HepG2 (cell line): ENCODE measurements around the gene PLD6.

ENCODE experiments used
- CTCF ChIP-seq: sonication (generic); formaldehyde crosslinking; IDR thresholded peaks from 2 replicates; pipeline ENCODE4 v1.5.0; 2020; ENCODE audit warnings: mild to moderate bottlenecking, missing genetic modification reagents, moderate library complexity
- EP300 ChIP-seq, 3 experiments: sonication (generic) in 1 of 3; formaldehyde crosslinking in 1 of 3; IDR thresholded peaks; 2 replicates each; pipeline versions ENCODE4 v1.5.1 to v1.6.1; 2011 to 2020; ENCODE audit warnings: low read depth in 2 of 3, low read length in 2 of 3, borderline replicate concordance in 1 of 3, improper control_type of control experiment in 1 of 3, mild to moderate bottlenecking in 1 of 3, missing genetic modification reagents in 1 of 3, moderate library complexity in 1 of 3
- KAT2B ChIP-seq: fragments of 150-350 bp; IDR thresholded peaks from 2 replicates; pipeline ENCODE4 v1.6.1; 2014; ENCODE audit warnings: low read depth, low read length, borderline replicate concordance
- MAFK ChIP-seq, 2 experiments: IDR thresholded peaks in 1 of 2; conservative IDR thresholded peaks in 1 of 2; 2 replicates each; pipeline ENCODE4 v1.6.1; 2011; ENCODE audit warnings: improper control_type of control experiment in 2 of 2, low read length in 2 of 2
- MXD1 ChIP-seq: sonication (generic); formaldehyde crosslinking; IDR thresholded peaks from 2 replicates; pipeline ENCODE4 v1.4.0; 2020; ENCODE audit warnings: mild to moderate bottlenecking, missing genetic modification reagents
- PATZ1 ChIP-seq: sonication (generic); formaldehyde crosslinking; IDR thresholded peaks from 2 replicates; pipeline ENCODE4 v1.4.0; 2020; ENCODE audit warnings: missing genetic modification reagents
- POLR2A ChIP-seq, 2 experiments: IDR thresholded peaks; 2 replicates each; pipeline ENCODE4 v1.6.1; 2011; ENCODE audit warnings: low read depth in 2 of 2, low read length in 2 of 2, mild to moderate bottlenecking in 1 of 2, moderate library complexity in 1 of 2; ENCODE audit not compliant: insufficient read depth in 1 of 2
- RCOR2 ChIP-seq: IDR thresholded peaks from 2 replicates; pipeline ENCODE4 v1.6.1; 2016; ENCODE audit warnings: missing biosample characterization, missing genetic modification reagents
- ZNF24 ChIP-seq: fragments of 450-650 bp; IDR thresholded peaks from 2 replicates; pipeline ENCODE4 v1.6.1; 2017; ENCODE audit warnings: antibody characterized with exemption, mild to moderate bottlenecking
- ZNF558 ChIP-seq: sonication (generic); formaldehyde crosslinking; IDR thresholded peaks from 2 replicates; pipeline ENCODE4 v1.9.0; 2022; ENCODE audit warnings: mild to moderate bottlenecking, missing genetic modification reagents, borderline replicate concordance
- ZNF788 ChIP-seq: sonication (generic); formaldehyde crosslinking; IDR thresholded peaks from 2 replicates; pipeline ENCODE4 v1.5.0; 2020; ENCODE audit warnings: mild to moderate bottlenecking, missing genetic modification reagents, borderline replicate concordance

GRCh38 chr17:17173921-17174320, 32.2 kb downstream of the PLD6 start:
- no peak for TF ChIP-seq CTCF
- TF ChIP-seq ZNF788 (CRISPR knock-in tag), result no peak
- TF ChIP-seq PATZ1 (CRISPR knock-in tag), result no peak
- no peak for TF ChIP-seq ZNF24
- TF ChIP-seq MAFK (conservative IDR thresholded peaks at IDR 0.05 in 1 of 2, IDR thresholded peaks at IDR 0.05 in 1 of 2; ENCODE audit: low read length in 2 of 2), result no peak
- TF ChIP-seq KAT2B, result no peak
- TF ChIP-seq EP300 (IDR thresholded peaks at IDR 0.05; ENCODE audit: low read depth in 2 of 2, low read length in 2 of 2), result no peak
- no peak for TF ChIP-seq EP300 (CRISPR knock-in tag; IDR thresholded peaks at IDR 0.05; ENCODE audit: borderline replicate concordance)
- no peak for TF ChIP-seq MXD1 (CRISPR knock-in tag)
- TF ChIP-seq RCOR2 (CRISPR knock-in tag), result no peak
- no peak for TF ChIP-seq ZNF558 (CRISPR knock-in tag)
- TF ChIP-seq POLR2A (IDR thresholded peaks at IDR 0.05; ENCODE audit: insufficient read depth in 1 of 2, low read depth in 2 of 2, low read length in 2 of 2), result no peak
